T-cell (primary cell): ENCODE results near the gene CLIP1. TPM values are rescaled to one million over a fixed set of nuclear protein-coding genes. Genes with fewer than 3 reads are reported as not detected.

Source experiments
- ATAC-seq, 4 experiments: fragments of 200-7000 bp in 3 of 4; fragments of 150-1000 bp in 1 of 4; cut with Tn5 transposase; replicated peaks in 1 of 4; 1 replicate in 3 of 4; 2 replicates in 1 of 4; pipeline ENCODE4 v1.10.0; 2021; ENCODE audit warnings: moderate library complexity in 3 of 4, mild to moderate bottlenecking in 2 of 4, moderate number of reproducible peaks in 1 of 4
- CTCF ChIA-PET, 2 donors: fragments of 300-600 bp; sonication (Branson Sonifier 250); formaldehyde crosslinking; loops; one replicate each; lab custom pipeline; 2022; ENCODE audit warnings: antibody characterized with exemption in 2 of 2; lab: Charles Lee
- POLR2A ChIA-PET, 2 donors: fragments of 300-600 bp; sonication (Branson Sonifier 250); formaldehyde crosslinking; loops; one replicate each; lab custom pipeline; 2022; ENCODE audit warnings: antibody characterized with exemption in 2 of 2; lab: Charles Lee
- DNase-seq, 35 experiments: peaks; one replicate each; pipeline versions ENCODE4 v3.0.0 to v3.0.0-alpha.2; 2013 to 2023
- H3K27ac ChIP-seq: one replicate; pipeline ENCODE4 v1.5.1; 2013; ENCODE audit warnings: low read length
- H3K27me3 ChIP-seq, 2 experiments: replicated peaks in 1 of 2; 1 replicate in 1 of 2; 2 replicates in 1 of 2; pipeline versions ENCODE4 v1.6.1 to v1.7.0; 2013; ENCODE audit warnings: low read length in 1 of 2, mixed read lengths in 1 of 2; ENCODE audit not compliant: control insufficient read depth in 2 of 2, insufficient read depth in 2 of 2; ENCODE audit errors: extremely low read depth in 1 of 2
- H3K36me3 ChIP-seq, 2 donors: 1 replicate in 1 of 2; 2 replicates in 1 of 2; pipeline versions ENCODE4 v1.6.1 to v1.7.0; 2013; ENCODE audit warnings: low read length in 1 of 2; ENCODE audit not compliant: control insufficient read depth in 2 of 2, insufficient read depth in 1 of 2; ENCODE audit errors: extremely low read depth in 1 of 2
- H3K4me1 ChIP-seq, 2 experiments: 1 replicate in 1 of 2; 2 replicates in 1 of 2; pipeline versions ENCODE4 v1.6.1 to v1.7.0; 2013; ENCODE audit warnings: low read length in 2 of 2, mixed read lengths in 1 of 2; ENCODE audit not compliant: insufficient read depth in 2 of 2, control insufficient read depth in 1 of 2; ENCODE audit errors: extremely low read depth in 1 of 2
- H3K4me3 ChIP-seq, 2 donors: 1 replicate in 1 of 2; 2 replicates in 1 of 2; pipeline versions ENCODE4 v1.5.1 to v1.7.0; 2013; ENCODE audit warnings: mild to moderate bottlenecking in 2 of 2, low read length in 1 of 2, moderate library complexity in 1 of 2; ENCODE audit not compliant: control insufficient read depth in 1 of 2; ENCODE audit errors: extremely low read depth in 1 of 2
- H3K9me3 ChIP-seq: 2 replicates; pipeline ENCODE4 v1.7.0; 2013
- H3K27ac Mint-ChIP-seq, 2 donors: one replicate each; pipeline ENCODE4 v1.8.0; 2020 to 2021; ENCODE audit warnings: mild to moderate bottlenecking in 2 of 2, mixed read lengths in 2 of 2
- H3K27me3 Mint-ChIP-seq, 2 donors: one replicate each; pipeline ENCODE4 v1.8.0; 2021 to 2022; ENCODE audit warnings: mixed read lengths in 2 of 2
- H3K36me3 Mint-ChIP-seq: one replicate; pipeline ENCODE4 v1.8.0; 2021; ENCODE audit warnings: mixed read lengths
- H3K4me1 Mint-ChIP-seq, 3 donors: one replicate each; pipeline ENCODE4 v1.8.0; 2020 to 2022; ENCODE audit warnings: mixed read lengths in 3 of 3, mild to moderate bottlenecking in 1 of 3
- H3K4me3 Mint-ChIP-seq, 3 donors: one replicate each; pipeline ENCODE4 v1.8.0; 2020 to 2022; ENCODE audit warnings: mild to moderate bottlenecking in 3 of 3, mixed read lengths in 3 of 3, moderate library complexity in 3 of 3
- H3K9me3 Mint-ChIP-seq, 3 donors: one replicate each; pipeline ENCODE4 v1.8.0; 2020 to 2022; ENCODE audit warnings: mixed read lengths in 3 of 3
- WGBS: methylation state at CpG from one replicate; pipeline ENCODE4 v1.1.5; 2013; ENCODE audit warnings: missing lambda C conversion rate; ENCODE audit not compliant: insufficient coverage; 5-methylcytosine and 5-hydroxymethylcytosine counted together
- total RNA-seq, 35 experiments: library from RNA in 6 of 35; stranded (reverse) in 6 of 35; fragments of 120-200 nt in 1 of 35; gene quantifications; one replicate each; pipeline versions ENCODE4 v1.2.1 to v1.2.4 and lab custom pipeline; 2013 to 2026

The CLIP1 gene
- total RNA-seq, 5 donors from 2014 or later (not counting 1 experiment from before 2014, with no cell fraction given), result 47.2 to 69.5 (median 59.4) TPM

DNA sequence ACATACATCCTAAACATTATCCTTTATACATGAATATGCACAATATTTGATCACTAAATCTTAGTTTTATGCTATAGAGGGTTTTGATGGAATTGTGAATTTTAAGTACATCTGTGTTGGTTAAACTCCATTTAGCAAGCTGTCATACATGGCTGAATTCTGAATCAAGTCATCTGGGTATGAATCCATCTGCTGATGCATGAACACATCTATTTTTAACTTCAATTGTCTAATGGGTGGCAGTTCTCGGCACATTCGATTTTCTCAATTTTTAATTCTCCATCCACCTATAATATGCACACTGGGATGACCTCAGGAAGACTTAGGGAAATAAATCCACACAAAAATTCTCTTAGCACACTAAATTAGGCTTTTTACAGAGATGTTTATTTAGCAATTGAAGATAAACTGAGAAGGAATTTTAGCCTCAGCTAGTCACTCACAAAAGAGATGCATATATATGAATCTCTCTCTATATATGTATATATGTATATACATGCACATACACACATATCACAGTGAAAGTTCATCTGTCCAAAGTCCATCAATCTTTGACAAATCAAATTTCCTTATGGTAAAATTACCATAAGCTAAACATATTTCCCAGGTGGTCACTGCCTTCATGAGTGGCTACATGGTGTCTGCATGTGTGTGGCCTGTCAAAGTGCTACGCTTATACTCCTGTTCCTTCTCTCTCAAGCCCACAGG, 111.7 kb downstream of the CLIP1 start:
- DNase-seq (no peak), ATAC-seq (no peak)
- Mint-ChIP-seq H3K9me3 (no peaks in the 10 kb centered on the region), H3K36me3 (peaks cover 30% of the 10 kb centered on the region), H3K27ac (no peak overlapping the region), H3K4me3 (no peak overlapping the region), H3K4me1 (no peaks in the 10 kb centered on the region), H3K27me3 (no peaks in the 10 kb centered on the region)
- no peaks in the 10 kb centered on the region for H3K9me3 ChIP-seq
- no CpG with 5 or more reads among the region's 3 CpGs for WGBS
- no peaks in the 10 kb centered on the region for H3K27me3 ChIP-seq
- CTCF ChIA-PET, result no interaction called here
- H3K4me3 ChIP-seq, result no peak overlapping the region
- H3K27ac ChIP-seq, result no peak overlapping the region
- H3K36me3 ChIP-seq, result peaks cover 3 to 37% of the 10 kb centered on the region in 2 donors
- no peaks in the 10 kb centered on the region for H3K4me1 ChIP-seq
- POLR2A ChIA-PET, result interaction anchor here in 1 of 2 donors (0.5 kb wide), 1 partner anchor 1932 kb away, joined by 4 read pairs; no protein-coding TSS in a partner anchor

DNA sequence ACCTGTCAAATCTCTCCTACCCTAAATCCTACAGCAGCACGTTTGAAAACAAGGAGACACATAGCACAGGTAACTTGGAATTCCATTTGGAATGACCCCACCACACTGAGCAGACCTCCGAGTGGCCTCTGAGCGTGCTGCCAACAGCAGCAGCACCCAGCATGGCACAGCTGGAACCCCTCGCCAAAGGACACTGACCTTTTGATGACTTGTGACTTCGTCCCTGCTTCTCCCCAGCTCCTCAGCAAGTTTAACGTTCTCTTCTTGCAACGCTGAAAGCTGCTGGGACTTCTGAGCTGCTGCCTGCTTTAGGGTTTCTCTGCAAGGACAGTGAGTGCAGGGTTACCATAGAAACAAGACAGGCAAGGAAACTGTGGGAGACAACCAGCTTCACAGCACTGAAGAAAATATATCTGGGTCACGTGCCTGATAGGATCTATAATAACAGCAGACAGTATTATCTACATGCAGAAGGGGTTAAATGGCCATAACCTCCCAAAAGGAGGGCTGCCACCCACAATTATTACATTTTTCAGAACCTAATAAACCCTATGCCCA, 112.8 kb downstream of the CLIP1 start:
- no peak for ATAC-seq
- Histone ChIP-seq H3K9me3 (no peaks in the 10 kb centered on the region), H3K27me3 (no peaks in the 10 kb centered on the region), H3K27ac (no peak overlapping the region), H3K4me3 (no peak overlapping the region), H3K36me3 (peaks cover 3 to 31% of the 10 kb centered on the region in 2 donors), H3K4me1 (no peaks in the 10 kb centered on the region)
- Mint-ChIP-seq H3K27ac (no peak overlapping the region), H3K9me3 (no peaks in the 10 kb centered on the region), H3K4me3 (no peak overlapping the region), H3K4me1 (no peaks in the 10 kb centered on the region), H3K36me3 (peaks cover 24% of the 10 kb centered on the region), H3K27me3 (no peaks in the 10 kb centered on the region)
- POLR2A ChIA-PET, result no interaction called here
- DNase-seq, result no peak
- 93% methylated on average over 8 of the region's 8 CpGs for WGBS
- CTCF ChIA-PET, result no interaction called here

DNA sequence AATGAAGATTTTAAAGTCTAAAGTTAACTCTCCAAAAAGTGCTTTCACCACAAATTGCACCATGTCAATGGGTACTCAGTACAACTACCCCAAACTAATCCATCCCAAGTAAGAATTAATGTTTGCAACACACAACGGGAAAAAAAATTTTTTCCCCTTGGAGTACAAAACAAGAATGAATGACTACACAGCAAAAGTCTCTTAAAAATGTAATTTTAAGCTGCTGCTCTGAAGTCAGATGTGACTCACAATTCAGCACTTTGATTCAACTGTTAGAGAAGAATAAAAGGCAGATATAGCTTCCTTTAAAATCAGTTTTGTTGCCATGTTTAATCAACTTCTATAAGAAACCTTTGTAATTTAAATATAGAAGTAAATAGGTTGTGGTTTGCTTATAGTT, 113.7 kb downstream of the CLIP1 start:
- no peaks in the 10 kb centered on the region for H3K4me1 Mint-ChIP-seq
- WGBS, result no CpG with 5 or more reads among the region's 1 CpG
- no peak for ATAC-seq

DNA sequence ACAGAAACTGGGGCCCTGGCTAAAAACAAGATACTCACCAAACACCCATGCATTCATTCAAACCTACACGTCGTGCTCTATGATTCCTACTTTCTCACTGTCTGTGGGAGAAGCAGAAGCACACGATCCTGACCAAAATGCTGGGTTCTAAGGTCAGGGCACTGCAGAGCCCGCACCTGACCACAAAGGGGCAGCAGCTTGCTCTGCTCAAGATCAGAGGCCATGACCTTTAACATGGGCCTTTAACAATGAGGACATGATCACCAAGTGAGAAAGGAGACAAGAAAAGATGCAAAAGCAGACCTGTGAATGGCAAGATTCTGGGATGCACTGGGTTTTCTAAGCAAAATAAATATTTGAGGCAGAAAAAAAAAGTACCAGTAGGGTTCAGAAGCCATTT, 116.1 kb downstream of the CLIP1 start:
- ChIA-PET POLR2A (interaction anchor here in 1 of 2 donors (0.7 kb wide), 1 partner anchor 320 kb away, joined by 12 read pairs; no protein-coding TSS in a partner anchor), CTCF (no interaction called here)
- Histone ChIP-seq H3K27ac (no peak overlapping the region), H3K4me3 (no peak overlapping the region), H3K4me1 (no peaks in the 10 kb centered on the region), H3K9me3 (no peaks in the 10 kb centered on the region), H3K36me3 (peaks cover 3 to 36% of the 10 kb centered on the region in 2 donors), H3K27me3 (no peaks in the 10 kb centered on the region)
- Mint-ChIP-seq H3K4me1 (no peaks in the 10 kb centered on the region), H3K27me3 (no peaks in the 10 kb centered on the region), H3K9me3 (no peaks in the 10 kb centered on the region), H3K36me3 (peaks cover 30% of the 10 kb centered on the region), H3K27ac (no peak overlapping the region), H3K4me3 (no peak overlapping the region)
- 90% methylated on average over 4 of the region's 4 CpGs for WGBS
- no peak for ATAC-seq
- DNase-seq, result no peak

More for the DNA sequence above, 113.7 kb downstream of the CLIP1 start:
- Mint-ChIP-seq H3K27ac (no peak overlapping the region), H3K9me3 (no peaks in the 10 kb centered on the region), H3K4me3 (no peak overlapping the region), H3K36me3 (peaks cover 20% of the 10 kb centered on the region), H3K27me3 (no peaks in the 10 kb centered on the region)
- DNase-seq, result no peak
- Histone ChIP-seq H3K9me3 (no peaks in the 10 kb centered on the region), H3K27me3 (no peaks in the 10 kb centered on the region), H3K4me1 (no peaks in the 10 kb centered on the region), H3K27ac (no peak overlapping the region), H3K36me3 (peaks cover 3 to 34% of the 10 kb centered on the region in 2 donors), H3K4me3 (no peak overlapping the region)
- ChIA-PET POLR2A (no interaction called here), CTCF (no interaction called here)

DNA sequence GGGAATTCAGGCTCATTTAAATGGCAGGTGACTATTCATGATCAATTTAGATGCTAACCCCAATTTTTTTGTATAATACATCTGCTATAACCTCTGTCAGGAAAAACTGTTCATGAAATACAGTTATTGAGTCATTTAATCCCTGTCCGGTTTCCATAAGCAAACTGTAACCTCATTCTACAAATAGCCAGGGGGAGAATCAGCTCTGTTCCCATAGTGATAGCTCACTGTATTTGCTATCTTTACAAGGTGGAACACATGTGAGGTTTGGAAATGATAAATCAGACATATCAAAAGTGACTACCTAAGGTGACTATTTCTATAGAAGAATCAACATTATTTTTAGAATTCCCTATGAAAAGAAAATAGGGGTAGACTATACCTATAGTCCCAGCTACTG, 117.5 kb downstream of the CLIP1 start:
- Histone ChIP-seq H3K36me3 (peaks cover 3 to 34% of the 10 kb centered on the region in 2 donors), H3K4me3 (no peak overlapping the region), H3K4me1 (no peaks in the 10 kb centered on the region), H3K27me3 (no peaks in the 10 kb centered on the region), H3K27ac (no peak overlapping the region), H3K9me3 (no peaks in the 10 kb centered on the region)
- H3K4me1 Mint-ChIP-seq, result no peaks in the 10 kb centered on the region
- H3K4me3 Mint-ChIP-seq, result no peak overlapping the region
- DNase-seq (no peak), ATAC-seq (no peak)
- POLR2A ChIA-PET, result no interaction called here
- CTCF ChIA-PET, result interaction anchor here in 1 of 2 donors (0.6 kb wide), 1 partner anchor 86 kb away, joined by 4 read pairs; no protein-coding TSS in a partner anchor
- H3K9me3 Mint-ChIP-seq, result no peaks in the 10 kb centered on the region
- H3K27ac Mint-ChIP-seq, result no peak overlapping the region
- WGBS, result no CpG with 5 or more reads among the region's 1 CpG
- H3K36me3 Mint-ChIP-seq, result peaks cover 32% of the 10 kb centered on the region
- no peaks in the 10 kb centered on the region for H3K27me3 Mint-ChIP-seq

DNA sequence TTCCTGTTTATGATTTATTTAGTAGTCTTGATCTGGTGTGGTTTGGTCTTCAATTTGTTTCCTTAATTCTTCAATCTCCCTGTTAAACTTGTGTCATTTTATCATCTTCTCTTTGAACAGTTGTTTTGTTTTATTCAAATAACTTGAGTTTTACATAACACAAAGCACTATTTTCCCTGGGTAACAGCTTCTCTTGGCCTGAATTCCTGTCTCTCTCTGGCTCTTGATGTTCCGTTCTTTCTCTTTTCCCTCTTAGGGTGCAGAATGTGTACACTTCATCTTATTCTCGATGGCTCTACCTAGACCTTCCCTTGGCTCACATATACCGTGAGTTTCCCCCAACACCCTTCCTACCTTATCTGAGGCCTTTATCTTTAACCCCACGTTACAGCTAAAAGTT, 119.4 kb downstream of the CLIP1 start:
- H3K27me3 ChIP-seq, result no peaks in the 10 kb centered on the region
- Mint-ChIP-seq H3K4me1 (no peaks in the 10 kb centered on the region), H3K27me3 (no peaks in the 10 kb centered on the region), H3K27ac (peak overlapping the region in 1 of 2 donors; percentile 40), H3K36me3 (peaks cover 36% of the 10 kb centered on the region), H3K4me3 (no peak overlapping the region), H3K9me3 (no peaks in the 10 kb centered on the region)
- ATAC-seq (no peak), DNase-seq (no peak)
- 100% methylated on average over 2 of the region's 4 CpGs for WGBS
- peaks cover 5 to 36% of the 10 kb centered on the region in 2 donors for H3K36me3 ChIP-seq
- no peak overlapping the region for H3K27ac ChIP-seq
- POLR2A ChIA-PET, result no interaction called here
- H3K9me3 ChIP-seq, result no peaks in the 10 kb centered on the region
- CTCF ChIA-PET, result no interaction called here
- H3K4me3 ChIP-seq, result no peak overlapping the region
- H3K4me1 ChIP-seq, result no peaks in the 10 kb centered on the region
